HG03460 (cell line): ENCODE data around the gene FMN1.

Experiments used
- ATAC-seq: cut with Tn5 transposase; IDR thresholded peaks from one replicate; pipeline ENCODE4 v1.9.1; 2021; ENCODE audit not compliant: unreplicated experiment

Gene FMN1

DNA sequence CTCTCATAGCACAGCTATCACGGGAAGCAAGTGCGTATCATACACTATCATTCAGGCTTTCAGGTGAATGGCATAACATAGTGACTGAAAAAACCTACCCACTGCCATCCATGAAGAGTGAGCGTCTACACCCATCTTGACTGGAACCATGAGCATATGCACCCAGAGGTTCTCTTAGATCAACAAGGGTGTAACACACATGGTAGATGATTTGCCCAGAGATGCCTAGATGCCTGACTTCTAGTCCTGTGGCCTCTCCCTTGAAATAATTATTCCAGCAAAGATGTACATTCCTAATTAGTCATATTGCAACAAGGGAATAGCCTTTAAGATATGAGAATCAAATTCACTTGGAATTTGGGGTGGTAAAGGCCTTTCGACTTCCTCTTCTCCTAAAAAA, 248.3 kb downstream of the FMN1 start:
- ATAC-seq, result no peak

GRCh38 chr15:32944431-32944830, 250.1 kb downstream of the FMN1 start:
- no peak for ATAC-seq

DNA sequence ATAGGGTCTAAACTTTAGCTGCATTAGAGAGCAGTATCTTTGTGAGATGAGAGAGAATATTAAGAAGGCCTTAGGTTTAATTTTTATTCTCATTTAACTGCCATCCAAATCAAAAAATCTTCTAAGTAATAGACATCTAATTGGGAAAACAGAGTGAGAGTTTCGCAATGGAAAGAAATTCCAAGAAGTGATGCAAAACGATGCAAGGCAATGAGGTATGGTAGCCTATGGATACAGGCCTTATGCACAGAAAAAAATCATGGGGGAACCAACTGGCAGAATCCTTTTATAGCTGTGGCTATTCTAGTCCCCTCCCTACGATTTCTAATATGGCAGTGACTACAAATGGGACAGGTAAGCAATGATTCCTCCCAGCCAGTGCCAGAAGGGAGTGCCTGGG, 250.8 kb downstream of the FMN1 start:
- ATAC-seq, result no peak

- no peak for ATAC-seq
Measured at GRCh38 chr15:32942401-32942841, 252.1 kb downstream of the FMN1 start.

DNA sequence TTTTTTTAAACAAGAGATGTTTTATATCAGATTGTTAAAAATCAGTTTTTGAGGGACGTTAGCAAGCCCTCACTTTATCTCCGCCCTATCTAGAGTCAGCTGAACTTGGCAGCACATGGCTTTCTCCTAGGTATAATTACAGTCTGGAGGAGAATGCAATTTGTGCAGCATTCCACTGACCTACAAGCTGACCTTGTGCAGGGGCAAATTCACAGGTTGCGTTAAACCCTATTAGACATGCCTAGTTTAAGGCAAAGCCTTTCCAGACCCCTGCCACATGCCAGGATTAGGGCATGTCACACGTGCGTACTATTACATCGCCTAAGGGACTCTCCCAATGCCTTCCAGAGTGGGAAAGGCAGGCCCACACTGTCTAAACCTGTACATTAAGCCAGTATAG, 252.7 kb downstream of the FMN1 start:
- no peak for ATAC-seq

- ATAC-seq, result no peak
Measured at GRCh38 chr15:32936976-32937375, 257.5 kb downstream of the FMN1 start.

- no peak for ATAC-seq
Measured at GRCh38 chr15:32936283-32936918, 258.1 kb downstream of the FMN1 start.

GRCh38 chr15:32935139-32935538, 259.4 kb downstream of the FMN1 start:
- no peak for ATAC-seq

DNA sequence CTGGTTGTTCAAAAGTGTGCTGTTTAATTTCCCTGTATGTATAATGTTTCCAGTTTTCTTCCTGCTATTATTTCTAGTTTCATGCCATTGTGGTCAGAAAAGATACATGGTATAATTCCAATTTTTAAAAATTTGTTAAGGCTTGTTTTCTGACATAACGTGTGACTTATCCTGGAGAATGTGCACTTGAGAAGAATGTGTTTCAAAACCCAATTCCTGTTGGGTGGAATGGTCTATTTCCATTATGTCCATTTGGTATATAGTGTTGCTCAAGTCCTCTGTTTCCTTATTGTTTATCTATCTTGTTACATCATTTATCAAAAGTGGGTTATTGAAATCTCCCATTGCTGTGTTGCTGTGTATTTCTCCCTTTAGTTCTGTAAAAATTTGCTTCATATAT, 261.3 kb downstream of the FMN1 start:
- ATAC-seq, result no peak

DNA sequence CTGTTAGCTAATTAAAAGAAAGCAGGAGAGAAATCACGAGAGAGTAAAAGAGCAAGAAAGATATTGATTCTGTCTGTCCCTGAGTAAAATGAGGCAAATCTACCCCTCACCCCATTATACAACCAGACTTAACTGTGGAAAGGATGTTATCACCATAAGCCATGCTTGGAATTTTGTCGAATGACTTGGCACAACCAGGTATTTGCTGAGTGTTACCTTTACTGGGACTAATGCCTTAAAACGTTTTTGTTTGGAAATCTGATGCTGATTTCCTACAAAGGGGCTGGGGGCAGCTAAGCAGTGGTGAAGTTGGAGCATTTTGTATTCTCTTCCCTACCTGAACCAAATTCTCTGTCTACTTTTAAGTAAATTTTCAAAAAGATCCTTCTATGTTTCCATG, 265.6 kb downstream of the FMN1 start:
- ATAC-seq, result no peak

DNA sequence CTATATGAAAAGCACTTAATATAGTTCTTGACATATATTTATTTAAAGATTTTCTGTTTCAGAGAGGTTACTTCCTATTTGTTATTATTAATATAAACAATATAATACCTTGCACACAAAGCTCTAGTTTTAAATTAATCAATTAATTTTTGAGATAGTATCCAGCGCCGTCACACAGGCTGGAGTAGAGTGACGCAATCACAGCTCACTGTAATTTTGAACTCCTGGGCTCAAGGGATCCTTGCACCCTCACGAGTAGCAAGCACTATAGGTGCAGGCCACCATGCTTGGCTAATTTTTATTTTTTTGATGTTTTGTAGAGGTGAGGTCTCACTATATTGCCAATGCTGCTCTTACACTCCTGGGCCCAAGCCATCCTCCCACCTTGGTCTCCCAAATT, 267.4 kb downstream of the FMN1 start:
- ATAC-seq, result no peak

- ATAC-seq, result no peak
Measured at GRCh38 chr15:32923176-32923575, 271.3 kb downstream of the FMN1 start.

DNA sequence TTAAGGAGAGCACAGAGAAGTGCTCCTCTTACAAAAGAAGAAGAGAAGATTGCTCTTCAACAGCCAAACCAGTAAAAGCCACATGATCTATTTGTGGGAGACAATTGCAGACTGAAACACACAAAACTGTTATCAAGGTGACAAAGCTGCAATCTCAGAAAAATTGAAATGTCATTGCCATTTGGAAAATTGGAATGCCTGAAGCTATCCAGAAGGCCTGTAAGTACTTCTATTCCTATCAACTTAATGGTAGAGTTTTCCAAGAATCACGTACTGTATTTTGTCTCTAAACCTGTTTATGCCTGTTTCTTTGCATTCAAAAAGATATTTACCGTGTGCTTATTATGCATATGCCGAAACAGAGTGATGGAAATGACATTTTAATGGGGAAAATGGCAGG, 272.0 kb downstream of the FMN1 start:
- no peak for ATAC-seq

- no peak for ATAC-seq
Measured at GRCh38 chr15:32919749-32920414, 274.6 kb downstream of the FMN1 start.

DNA sequence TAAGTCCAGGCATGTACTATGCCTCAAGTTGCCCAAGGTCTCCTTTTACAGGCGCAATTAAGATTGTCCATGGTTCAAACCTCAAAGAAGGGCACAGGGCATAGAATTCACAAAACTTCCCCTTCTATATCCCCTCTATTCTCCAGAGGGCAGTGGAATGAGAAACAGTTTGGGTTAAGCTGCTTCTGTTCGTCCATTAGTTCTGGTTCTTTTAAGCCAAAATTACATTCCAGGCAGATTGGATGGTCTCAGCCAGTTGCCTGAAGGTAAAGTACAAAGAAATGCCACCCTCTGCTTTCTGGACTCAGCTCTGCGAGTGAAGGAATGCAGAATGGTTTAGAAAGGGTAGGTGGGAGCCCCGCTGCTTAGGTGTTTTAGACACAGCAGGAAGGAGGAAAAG, 276.0 kb downstream of the FMN1 start:
- ATAC-seq, result no peak

DNA sequence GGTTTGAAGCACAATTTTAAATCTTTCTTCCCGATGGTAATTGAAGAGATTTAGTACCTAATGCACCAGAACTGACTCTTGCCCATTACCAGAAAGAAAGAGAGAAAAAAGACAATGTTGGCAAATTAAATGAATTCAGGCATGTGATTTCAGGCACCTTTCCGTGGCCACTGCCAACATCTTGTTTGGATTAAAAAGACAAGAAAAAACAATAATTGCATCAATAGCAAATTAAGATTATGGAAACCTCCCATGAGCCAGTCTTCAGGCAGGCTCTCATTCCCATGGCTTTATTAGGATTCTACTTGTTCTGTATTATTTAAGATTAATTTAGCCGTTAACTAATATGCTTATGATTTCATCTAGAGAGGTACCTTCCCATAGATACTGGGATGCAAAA, 283.7 kb downstream of the FMN1 start:
- ATAC-seq, result no peak

- no peak for ATAC-seq
Measured at GRCh38 chr15:32909431-32909830, 285.1 kb downstream of the FMN1 start.

GRCh38 chr15:32908872-32909271, 285.6 kb downstream of the FMN1 start:
- ATAC-seq, result peak; percentile 0

DNA sequence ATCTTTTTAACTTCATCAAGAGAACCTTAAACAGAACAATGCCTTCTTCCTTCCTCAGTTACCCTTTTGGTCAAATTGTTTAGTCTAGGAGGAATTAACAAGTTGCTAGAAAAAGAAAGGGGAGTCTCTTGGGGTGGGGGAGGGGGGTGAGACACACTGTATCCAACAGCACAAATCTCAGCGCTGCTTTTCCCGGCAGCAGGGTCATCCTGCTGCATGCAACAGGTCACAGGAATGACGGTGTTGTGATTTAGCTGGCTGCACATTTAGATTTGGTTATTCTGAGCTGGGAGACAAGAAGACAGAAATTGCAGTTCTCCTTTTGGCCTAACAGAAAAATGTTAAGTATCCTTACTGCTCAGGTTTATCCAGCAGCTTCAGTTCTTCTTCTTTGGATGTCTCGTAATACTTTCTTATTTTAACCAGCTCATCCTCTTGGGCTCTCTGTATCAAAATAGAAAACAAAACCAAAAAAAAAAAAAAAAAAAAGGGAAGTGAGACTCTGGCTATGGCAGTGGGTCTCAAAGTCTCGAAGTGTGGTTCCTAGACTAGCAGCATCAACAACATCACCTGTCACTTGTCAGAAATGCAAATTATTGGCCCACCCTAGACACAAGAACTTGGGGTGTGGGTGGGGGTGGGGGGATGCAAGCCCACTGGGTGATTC, 286.2 kb downstream of the FMN1 start:
- peak; percentile 93 for ATAC-seq

DNA sequence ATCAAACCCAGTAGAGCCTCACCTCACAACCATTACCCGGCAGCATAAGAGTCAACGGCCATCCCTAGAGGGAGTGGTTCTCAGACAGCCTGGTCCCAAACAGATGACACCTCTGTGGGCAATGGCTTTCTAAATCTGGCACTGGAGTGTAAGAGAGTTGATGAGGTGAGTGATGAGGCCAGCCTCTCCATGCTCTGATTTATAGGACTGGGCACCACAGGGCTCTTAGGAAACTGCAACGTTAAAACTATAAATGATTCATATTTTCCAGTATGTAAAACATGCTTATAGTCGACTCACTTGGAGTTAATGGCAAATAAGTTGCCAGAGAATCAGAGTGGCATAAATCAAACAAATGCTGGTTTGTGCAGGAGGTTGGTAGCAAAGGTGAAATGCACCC, 289.0 kb downstream of the FMN1 start:
- no peak for ATAC-seq

DNA sequence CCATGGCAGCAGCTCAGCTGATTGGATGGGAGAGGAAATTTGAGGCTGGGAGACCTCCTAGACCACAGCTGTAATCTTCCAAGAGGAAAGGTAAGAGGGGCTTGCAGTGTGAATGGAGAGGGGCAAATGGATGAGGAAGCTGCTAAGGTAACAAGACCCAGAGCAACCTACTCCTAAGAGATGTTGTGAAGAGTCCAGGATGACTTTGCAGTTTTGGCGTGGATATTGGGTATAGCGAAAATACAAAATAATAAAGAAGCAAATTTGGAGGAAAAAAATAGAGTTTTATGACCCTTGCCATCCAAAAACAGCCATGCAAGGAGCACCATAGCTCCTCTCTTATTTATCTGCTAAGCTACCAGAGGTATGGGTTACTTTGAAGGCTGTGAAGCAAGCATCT, 290.1 kb downstream of the FMN1 start:
- no peak for ATAC-seq

- no peak for ATAC-seq
Measured at GRCh38 chr15:32903591-32904290, 290.8 kb downstream of the FMN1 start.
